Subcutaneous adipose tissue (tissue), 4 donors: ENCODE data around the gene MSANTD2. TPM values are rescaled to one million over a fixed set of nuclear protein-coding genes. Genes with fewer than 3 reads are reported as not detected.

Experiments
- CTCF ChIP-seq: fragments of 450-650 bp; IDR thresholded peaks from one replicate; pipeline ENCODE4 v1.5.1; 2016; ENCODE audit warnings: low read depth, mild to moderate bottlenecking, control low read depth, antibody characterized with exemption, moderate library complexity
- total RNA-seq, 4 donors: library from RNA; depleted of rRNA; stranded (reverse); fragments of >200 nt; gene quantifications; one replicate each; pipeline ENCODE4 v1.1.0, GENCODE V29; 2016

Gene MSANTD2
- total RNA-seq, 4 donors from 2014 or later = 11.6 to 23.9 (median 15.0) TPM

GRCh38 chr11:124840666-124841065, 40.5 kb upstream of the MSANTD2 start:
- no peak for TF ChIP-seq CTCF

- no peak for TF ChIP-seq CTCF
Observed at GRCh38 chr11:124839972-124840621, 39.9 kb upstream of the MSANTD2 start.

- TF ChIP-seq CTCF = no peak
Observed at GRCh38 chr11:124839128-124839971, 39.1 kb upstream of the MSANTD2 start.

- no peak for TF ChIP-seq CTCF
Observed at GRCh38 chr11:124838805-124839127, 38.6 kb upstream of the MSANTD2 start.

- TF ChIP-seq CTCF = no peak
Observed at GRCh38 chr11:124837491-124837856, 37.3 kb upstream of the MSANTD2 start.

GRCh38 chr11:124835918-124836317, 35.7 kb upstream of the MSANTD2 start:
- TF ChIP-seq CTCF = no peak

GRCh38 chr11:124834526-124835180, 34.4 kb upstream of the MSANTD2 start:
- TF ChIP-seq CTCF = no peak
